ENCODE data around the gene PCDHGA6.
"Not testable (repeated sequence)": the region's sequence is repeated elsewhere in the genome, so short reads cannot be mapped to it uniquely, and the experiment has no call there.

The PCDHGA6 gene

GRCh38 chr5:141394401-141395187 is 20.9 kb downstream of the PCDHGA6 start:
- DNase-seq: not testable (repeated sequence)

GRCh38 chr5:141397756-141398551 is 24.3 kb downstream of the PCDHGA6 start, which contains the start of gene PCDHGB5:
Gene PCDHGB5, plus strand, starts transcription at chr5:141397947. Its CDS starts 181 bp downstream, at chr5:141398128.
- peak; percentile 60 for DNase-seq

- DNase-seq: no peak
These were observed 24.9 kb downstream of the PCDHGA6 start for GRCh38 chr5:141398608-141399007.

- DNase-seq: no peak
These were observed 26.0 kb downstream of the PCDHGA6 start for GRCh38 chr5:141399555-141400258.

GRCh38 chr5:141402553-141403243 is 29.0 kb downstream of the PCDHGA6 start, which contains the start of gene PCDHGA9:
Gene PCDHGA9, plus strand, starts transcription at chr5:141402778. Its CDS starts 175 bp downstream, at chr5:141402953.
- DNase-seq: peak; percentile 37

GRCh38 chr5:141403387-141403786 is 29.7 kb downstream of the PCDHGA6 start:
- no peak for DNase-seq

GRCh38 chr5:141407790-141408505 is 34.3 kb downstream of the PCDHGA6 start, which contains the start of gene PCDHGB6:
Gene PCDHGB6, plus strand, starts transcription at chr5:141408021. Its CDS starts 182 bp downstream, at chr5:141408203.
- peak; percentile 64 for DNase-seq

GRCh38 chr5:141409598-141410306 is 36.1 kb downstream of the PCDHGA6 start:
- no peak for DNase-seq

- DNase-seq: no peak
These were observed 37.9 kb downstream of the PCDHGA6 start for GRCh38 chr5:141411575-141411974.

GRCh38 chr5:141412854-141413539 is 39.3 kb downstream of the PCDHGA6 start, which contains the start of gene PCDHGA10:
Gene PCDHGA10, plus strand, starts transcription at chr5:141412987. Its CDS starts 189 bp downstream, at chr5:141413176.
- peak; percentile 65 for DNase-seq

- DNase-seq: no peak
These were observed 39.9 kb downstream of the PCDHGA6 start for GRCh38 chr5:141413540-141414069.

- not testable (repeated sequence) for DNase-seq
These were observed 41.0 kb downstream of the PCDHGA6 start for GRCh38 chr5:141414548-141415274.

GRCh38 chr5:141415275-141415618 is 41.6 kb downstream of the PCDHGA6 start:
- not testable (repeated sequence) for DNase-seq

- DNase-seq: peak; percentile 75
These were observed 43.9 kb downstream of the PCDHGA6 start, which contains the start of gene PCDHGB7 for GRCh38 chr5:141417494-141418172. Gene PCDHGB7, plus strand, starts transcription at chr5:141417677. Its CDS starts 183 bp downstream, at chr5:141417860.

GRCh38 chr5:141419074-141419880 is 45.6 kb downstream of the PCDHGA6 start:
- no peak for DNase-seq

- DNase-seq: peak; percentile 69
These were observed 47.3 kb downstream of the PCDHGA6 start, which contains the start of gene PCDHGA11 for GRCh38 chr5:141420855-141421488. Gene PCDHGA11, plus strand, starts transcription at chr5:141421051. Its CDS starts 177 bp downstream, at chr5:141421228.

GRCh38 chr5:141421489-141421855 is 47.8 kb downstream of the PCDHGA6 start:
- DNase-seq: no peak
